Measurements from ENCODE around the gene ATP6V0C. TPM values are rescaled to one million over a fixed set of nuclear protein-coding genes. Genes with fewer than 3 reads are reported as not detected.
A peak's percentile ranks its signal among the peaks of the same experiment; 100 is the strongest.

The ATP6V0C gene
- total and polyA plus RNA-seq, 2 of the 8 experiments (the other 6 are each of a cell fraction or from before 2014, with no cell fraction given): 125 to 176 TPM

- Histone ChIP-seq H3K18ac (ENCODE audit: extremely low read depth, low read length) (peak overlapping the region; percentile 98), H3K79me2 (ENCODE audit: control insufficient read depth in 1 of 2, insufficient read depth in 2 of 2, low read length in 2 of 2) (no peaks in the 10 kb centered on the region), H2BK12ac (ENCODE audit: low read depth, low read length) (peak overlapping the region; percentile 80; the same call in 1 of the 2 replicates), H2BK15ac (ENCODE audit: low read length) (peak overlapping the region; percentile 92; the same call in 1 of the 2 replicates), H2BK20ac (ENCODE audit: low read length) (peak overlapping the region; percentile 82; the same call in 1 of the 2 replicates), H3K27ac (ENCODE audit: low read depth, low read length) (no peak overlapping the region), H2BK5ac (ENCODE audit: low read depth, low read length) (peak overlapping the region; percentile 35; the same call in 1 of the 2 replicates), H3K23me2 (ENCODE audit: low read depth, low read length) (peaks cover 15% of the 10 kb centered on the region; the same call in 1 of the 2 replicates), H3K9ac (replicated peaks in 1 of 4; ENCODE audit: extremely low read depth in 1 of 4, low read depth in 3 of 4, low read length in 3 of 4) (peak overlapping the region in 1 of 4 experiments; percentile 69; a peak in 2 of 7 replicates), H4K8ac (ENCODE audit: extremely low read depth, insufficient read depth, low read length) (peak overlapping the region; percentile 97), H4K91ac (replicated peaks; ENCODE audit: insufficient read length, low read length) (peak overlapping the region; percentile 96), H2AFZ (ENCODE audit: low read length) (no peak overlapping the region), H3K14ac (ENCODE audit: insufficient read length) (no peak overlapping the region), H2AK5ac (ENCODE audit: low read depth, low read length) (peak overlapping the region; percentile 82; the same call in 1 of the 2 replicates), H3K23ac (ENCODE audit: insufficient read length) (no peak overlapping the region), H3K36me3 (ENCODE audit: control insufficient read depth in 2 of 4, insufficient read depth in 4 of 4, low read length in 3 of 4) (peaks cover 0 to 1% (median 0%) of the 10 kb centered on the region in 4 experiments; a peak in 1 of 8 replicates), H3K56ac (replicated peaks; ENCODE audit: insufficient read length, low read depth, low read length) (peak overlapping the region; percentile 73), H3K9me3 (ENCODE audit: insufficient read depth in 2 of 2, low read depth in 1 of 2, low read length in 1 of 2) (no peaks in the 10 kb centered on the region), H3K4ac (replicated peaks; ENCODE audit: insufficient read length, low read depth, low read length) (peak overlapping the region; percentile 98), H4K20me1 (replicated peaks in 1 of 2; ENCODE audit: control insufficient read depth in 1 of 2, insufficient read depth in 2 of 2, low read length in 2 of 2) (peaks cover 2 to 10% of the 10 kb centered on the region in 2 experiments), H3K79me1 (ENCODE audit: low read depth, low read length) (no peaks in the 10 kb centered on the region), H3K4me3 (ENCODE audit: extremely low read depth in 1 of 4, insufficient read depth in 2 of 4, low read depth in 3 of 4, low read length in 4 of 4) (peak overlapping the region; percentile 36 to 73 (median 44)), H3K27me3 (replicated peaks in 1 of 4; ENCODE audit: control insufficient read depth in 3 of 4, extremely low read depth in 1 of 4, insufficient read depth in 3 of 4, low read length in 3 of 4) (peaks cover 24 to 55% (median 50%) of the 10 kb centered on the region in 4 experiments), H3K4me2 (ENCODE audit: insufficient read depth in 1 of 2, low read depth in 2 of 2, low read length in 2 of 2) (peak overlapping the region; percentile 88 to 94), H3K4me1 (replicated peaks in 1 of 4; ENCODE audit: control insufficient read depth in 3 of 4, insufficient read depth in 4 of 4, low read length in 3 of 4) (peaks cover 0 to 41% (median 30%) of the 10 kb centered on the region in 4 experiments; a peak in 6 of 7 replicates), H4K5ac (ENCODE audit: insufficient read length, low read depth, low read length) (peak overlapping the region; percentile 50), H2BK120ac (replicated peaks; ENCODE audit: low read depth, low read length) (no peak overlapping the region)
- FAIRE-seq: no peak
- 32% methylated on average over 11 of the region's 14 CpGs; no CpG with 5 or more reads in 1 of the 2 experiments for WGBS, 2 experiments (ENCODE audit: extremely low coverage in 1 of 2, insufficient coverage in 1 of 2, insufficient read length in 1 of 2, insufficient replicate concordance in 2 of 2, low coverage in 1 of 2, low lambda C conversion rate in 2 of 2, missing lambda C conversion rate in 1 of 2)
- DNase-seq (ENCODE audit: low read depth in 1 of 2, low spot score in 2 of 2): peak in 1 of 2 experiments; percentile 59
- CTCF ChIA-PET (ENCODE audit: partially characterized antibody): interaction anchor here (0.7 to 4.0 kb wide), 5 partner anchors 8 to 39 kb away, joined by 3 to 15 read pairs (median 5); partner anchors contain the start of gene TEDC2
- POLR2A ChIA-PET (ENCODE audit: partially characterized antibody): interaction anchor here (0.7 to 2.8 kb wide), 16 partner anchors 10 to 280 kb away, joined by 3 to 21 read pairs (median 4); partner anchors contain the start of genes AMDHD2, ATP6V0C, ECI1 and TEDC2
- TF ChIP-seq TAF1 (IDR thresholded peaks at IDR 0.05; ENCODE audit: low read depth, low read length) (0 out of 2 replicates have a peak, but pooled peaks have one; percentile 17), TBP (IDR thresholded peaks at IDR 0.05; ENCODE audit: low read depth, low read length) (no peak)
Observed at GRCh38 chr16:2468725-2469398, 44.9 kb upstream of the ATP6V0C start.

Data from H1 (cell line).